Right cardiac atrium (tissue), 5 donors: ENCODE data around the gene ADGB. TPM values are rescaled to one million over a fixed set of nuclear protein-coding genes. Genes with fewer than 3 reads are reported as not detected.
A peak's percentile ranks its signal among the peaks of the same experiment; 100 is the strongest.

ENCODE experiments used
- ATAC-seq, 2 donors: fragments of 200-7000 bp; cut with Tn5 transposase; one replicate each; pipeline versions ENCODE4 v1.8.0 to v1.9.1; 2020; ENCODE audit warnings: moderate library complexity in 2 of 2, mild to moderate bottlenecking in 1 of 2
- DNase-seq, 3 donors: peaks; one replicate each; pipeline ENCODE4 v3.0.0-alpha.2; 2020
- H3K27ac ChIP-seq: one replicate; pipeline ENCODE4 v1.5.1; 2013; ENCODE audit warnings: mild to moderate bottlenecking, low read length, control low read depth, moderate library complexity
- H3K27me3 ChIP-seq: one replicate; pipeline ENCODE4 v1.6.1; 2013; ENCODE audit not compliant: control insufficient read depth, insufficient read depth
- H3K4me1 ChIP-seq: one replicate; pipeline ENCODE4 v1.6.1; 2013; ENCODE audit warnings: low read length; ENCODE audit not compliant: control insufficient read depth, insufficient read depth
- H3K4me3 ChIP-seq: one replicate; pipeline ENCODE4 v1.5.1; 2013; ENCODE audit warnings: low read length, control low read depth
- H3K9me3 ChIP-seq: one replicate; pipeline ENCODE4 v1.6.1; 2013; ENCODE audit warnings: low read length; ENCODE audit not compliant: control insufficient read depth
- WGBS: extraction: QIAGEN DNeasy Blood & Tissue Kit; methylation state at CpG from one replicate; pipeline ENCODE4 v1.1.7; 2013; 5-methylcytosine and 5-hydroxymethylcytosine counted together
- intact Hi-C, 4 donors: fragments of 100-400 bp; cut with DNase I; formaldehyde crosslinking; loops; one replicate each; pipeline versions ENCODE4 v1.11.0 to v1.14.0; 2022 to 2023
- polyA plus RNA-seq: library from polyadenylated mRNA; stranded (reverse); fragments of 200-250 nt; gene quantifications from one replicate; pipeline ENCODE4 v1.2.3, GENCODE V29; 2013
- total RNA-seq, 4 donors: library from RNA; stranded (reverse); fragmentation: NEBNext Ultra II Directional; extraction: Animal tissue kit (Norgen Biotek cat#: 25700); gene quantifications; one replicate each; pipeline ENCODE4 v1.2.1, GENCODE V29; 2021
- donor health status: healthy with polysubstance abuse.
- donor health status: DM: no; HTN: yes; CAD: no.
- donor health status: DM: no; HTN: no; CAD: no.
- donor health status: DM: no; HTN: yes; CAD: no; lungs with severe emphysema.
- donor health status: DM: yes; HTN: yes; CAD: no.

Gene ADGB
- total and polyA plus RNA-seq, 5 donors, result not detected

DNA sequence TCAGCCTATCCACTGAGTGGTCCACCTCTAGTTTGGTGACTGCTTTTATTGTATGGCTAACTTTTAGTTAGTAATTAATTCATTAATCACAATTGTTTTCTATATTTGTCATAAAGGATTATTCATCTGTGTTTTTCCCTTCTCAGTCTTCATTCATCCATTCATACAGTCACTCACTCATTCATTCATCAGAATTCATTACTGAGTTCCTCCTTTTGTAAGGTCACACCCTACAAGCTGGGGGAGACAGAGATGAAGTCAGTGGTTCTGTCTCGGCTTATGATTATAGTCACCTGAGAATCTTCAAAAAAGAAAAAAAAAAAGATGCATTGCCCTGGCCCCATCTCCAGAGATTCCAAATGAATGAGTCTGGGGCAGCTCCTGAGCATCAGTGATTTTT, 257.1 kb downstream of the ADGB start:
- Histone ChIP-seq H3K4me3 (no peak overlapping the region), H3K27ac (no peak overlapping the region), H3K9me3 (no peaks in the 10 kb centered on the region), H3K4me1 (no peaks in the 10 kb centered on the region), H3K27me3 (no peaks in the 10 kb centered on the region)
- intact Hi-C loops, result loop anchor here (5.0 to 10.0 kb wide), 3 partner anchors 349 to 431 kb away; partner anchors contain the start of gene STXBP5 (in 1 of the 4)
- DNase-seq, result no peak
- no peak for ATAC-seq
- 89% methylated on average over 1 of the region's 1 CpG for WGBS

DNA sequence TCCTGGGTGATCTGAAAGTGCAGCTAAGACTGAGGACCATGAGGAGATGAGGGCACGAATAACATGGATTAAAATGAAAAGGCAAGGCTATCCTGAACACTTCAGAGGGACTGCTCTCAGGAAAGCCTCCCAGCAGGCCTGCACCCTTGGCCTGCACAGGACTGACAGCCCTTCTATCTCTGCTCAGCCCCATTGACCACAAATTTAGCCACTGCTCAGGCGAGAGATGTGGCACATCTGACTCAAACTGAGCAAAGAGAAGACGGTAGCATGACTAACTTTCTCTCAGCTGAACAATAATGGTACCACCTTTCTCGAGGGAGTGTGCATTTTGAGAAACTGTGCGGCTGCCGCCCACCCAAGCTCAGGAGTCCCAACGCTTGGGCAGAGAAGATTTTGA, 257.5 kb downstream of the ADGB start:
- no peaks in the 10 kb centered on the region for H3K9me3 ChIP-seq
- no peak overlapping the region for H3K4me3 ChIP-seq
- no peak overlapping the region for H3K27ac ChIP-seq
- DNase-seq, result no peak
- 90% methylated on average over 7 of the region's 7 CpGs for WGBS
- H3K27me3 ChIP-seq, result no peaks in the 10 kb centered on the region
- intact Hi-C loops, result loop anchor here (5.0 to 10.0 kb wide), 3 partner anchors 349 to 431 kb away; partner anchors contain the start of gene STXBP5 (in 1 of the 4)
- H3K4me1 ChIP-seq, result no peaks in the 10 kb centered on the region
- no peak for ATAC-seq

DNA sequence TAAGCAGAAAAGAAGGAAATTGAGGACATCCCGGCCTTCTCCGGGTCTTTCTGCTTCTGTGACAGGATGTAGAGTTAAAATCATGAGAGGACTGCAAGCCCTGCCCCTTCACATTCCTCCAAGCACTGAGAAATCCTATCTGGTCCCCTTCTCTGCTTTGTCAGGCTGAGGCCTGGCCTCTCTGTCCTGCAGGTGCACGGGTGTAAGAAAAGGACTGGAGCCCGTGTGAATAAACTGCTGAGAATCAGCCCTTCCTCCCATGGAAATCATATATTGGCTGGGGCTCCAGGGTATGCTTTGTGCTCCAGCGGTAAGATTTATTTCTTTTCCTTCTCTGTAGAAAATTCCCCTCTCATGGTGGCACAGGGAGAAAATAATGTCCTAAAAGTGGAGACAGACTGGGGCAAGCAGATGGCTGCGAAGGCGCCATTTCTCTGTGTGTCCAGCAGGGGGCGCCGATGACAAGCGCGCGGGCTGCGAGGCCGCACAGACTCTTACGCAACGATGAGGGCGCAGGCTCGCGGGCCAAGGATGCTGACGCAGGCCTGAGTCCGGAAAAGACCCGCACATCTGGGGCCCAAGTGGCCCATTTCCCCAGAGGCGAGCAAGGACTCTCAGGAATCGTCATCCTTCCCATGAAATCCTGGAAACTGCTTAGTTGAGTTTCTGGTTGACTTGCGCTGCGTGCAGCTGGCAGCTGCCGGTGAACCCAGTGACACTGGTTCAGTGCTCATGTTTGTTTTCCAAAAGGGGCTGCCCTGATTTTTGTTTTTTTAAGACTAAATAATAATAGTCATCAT, 258.6 kb downstream of the ADGB start:
- DNase-seq (peak; percentile 89 to 95 (median 94)), ATAC-seq (peak; percentile 96 to 97)
- H3K27ac ChIP-seq, result peak overlapping the region; percentile 79
- no peaks in the 10 kb centered on the region for H3K27me3 ChIP-seq
- peak overlapping the region; percentile 48 for H3K4me3 ChIP-seq
- intact Hi-C loops, result loop anchor here (5.0 to 10.0 kb wide), 3 partner anchors 347 to 430 kb away; partner anchors contain the start of gene STXBP5 (in 1 of the 4)
- WGBS, result 19% methylated on average over 27 of the region's 27 CpGs
- H3K9me3 ChIP-seq, result no peaks in the 10 kb centered on the region
- H3K4me1 ChIP-seq, result no peaks in the 10 kb centered on the region

DNA sequence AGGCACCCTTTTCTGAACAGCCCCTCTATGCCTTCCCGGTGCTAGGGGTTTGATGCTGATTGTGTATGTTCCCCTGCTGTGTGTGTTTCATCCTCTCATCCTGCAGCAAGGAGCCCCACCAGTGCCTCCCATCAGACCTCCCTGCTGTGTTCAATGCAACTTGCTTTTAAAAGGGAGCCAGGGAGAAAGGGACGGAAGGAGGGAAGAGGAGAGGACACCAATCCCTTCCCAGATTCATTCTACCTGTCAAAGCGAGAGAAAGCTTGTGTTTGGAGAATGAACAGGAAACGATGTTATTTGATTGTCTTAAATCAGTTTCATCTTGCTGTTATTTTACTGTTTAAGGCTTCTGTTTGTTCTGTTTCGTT, 259.2 kb downstream of the ADGB start:
- DNase-seq (no peak), ATAC-seq (peak; percentile 38 to 64)
- Histone ChIP-seq H3K27ac (peak overlapping the region; percentile 79), H3K27me3 (no peaks in the 10 kb centered on the region), H3K9me3 (no peaks in the 10 kb centered on the region), H3K4me3 (peak overlapping the region; percentile 48), H3K4me1 (no peaks in the 10 kb centered on the region)
- intact Hi-C loops, result loop anchor here (5.0 to 10.0 kb wide), 3 partner anchors 347 to 429 kb away; partner anchors contain the start of gene STXBP5 (in 1 of the 4)
- 45% methylated on average over 5 of the region's 5 CpGs for WGBS

- no peak for DNase-seq
- intact Hi-C loops, result loop anchor here (5.0 to 10.0 kb wide), 3 partner anchors 346 to 428 kb away; partner anchors contain the start of gene STXBP5 (in 1 of the 4)
- no peak for ATAC-seq
These were observed 260.4 kb downstream of the ADGB start for GRCh38 chr6:146859206-146859605.

DNA sequence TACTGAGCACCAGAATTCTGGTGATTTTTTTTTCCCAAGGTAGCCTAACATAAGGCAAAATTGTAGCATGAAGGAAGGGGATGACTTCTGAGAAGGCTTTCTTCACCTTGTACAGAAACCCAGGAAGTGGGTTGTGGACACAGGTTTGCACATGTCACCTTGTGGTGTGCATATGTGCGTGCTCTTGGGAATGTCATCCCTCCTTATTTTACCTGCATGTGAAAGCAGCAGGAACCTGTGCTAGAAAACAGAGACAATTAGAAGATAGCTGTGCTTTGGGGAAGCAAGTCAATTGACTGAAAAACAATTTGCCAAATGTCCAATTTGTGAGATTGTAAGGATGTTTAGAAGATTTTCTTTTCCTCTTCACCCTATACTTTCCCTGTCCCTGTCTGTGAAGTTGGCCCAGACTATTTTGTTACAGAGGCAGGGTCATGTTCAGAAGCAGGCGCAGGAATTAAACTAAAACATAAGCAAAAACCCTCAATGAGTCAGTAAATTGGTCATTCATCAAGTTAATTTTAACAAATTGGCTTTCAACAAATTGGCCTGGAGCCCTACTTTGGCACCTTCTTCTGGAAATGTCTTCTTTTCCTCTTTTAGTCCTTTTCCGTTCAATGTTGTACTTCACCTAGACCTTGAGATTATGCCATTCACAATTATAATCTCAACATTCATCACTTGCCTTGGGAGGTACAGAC, 261.2 kb downstream of the ADGB start:
- Histone ChIP-seq H3K27ac (no peak overlapping the region), H3K4me1 (no peaks in the 10 kb centered on the region), H3K27me3 (no peaks in the 10 kb centered on the region), H3K9me3 (no peaks in the 10 kb centered on the region), H3K4me3 (no peak overlapping the region)
- no peak for ATAC-seq
- intact Hi-C loops, result loop anchor here (5.0 to 10.0 kb wide), 3 partner anchors 345 to 427 kb away; partner anchors contain the start of gene STXBP5 (in 1 of the 4)
- no peak for DNase-seq
- 85% methylated on average over 3 of the region's 3 CpGs for WGBS

More at GRCh38 chr6:146859206-146859605, 260.4 kb downstream of the ADGB start:
- Histone ChIP-seq H3K9me3 (no peaks in the 10 kb centered on the region), H3K4me3 (no peak overlapping the region), H3K27ac (no peak overlapping the region), H3K4me1 (no peaks in the 10 kb centered on the region), H3K27me3 (no peaks in the 10 kb centered on the region)
- WGBS, result 93% methylated on average over 4 of the region's 4 CpGs

- WGBS, result 46% methylated on average over 2 of the region's 2 CpGs
- H3K4me1 ChIP-seq, result no peaks in the 10 kb centered on the region
- DNase-seq (no peak), ATAC-seq (no peak)
- intact Hi-C loops, result no loop called here
- H3K27me3 ChIP-seq, result no peaks in the 10 kb centered on the region
- H3K9me3 ChIP-seq, result no peaks in the 10 kb centered on the region
- no peak overlapping the region for H3K27ac ChIP-seq
- H3K4me3 ChIP-seq, result no peak overlapping the region
These were observed 261.8 kb downstream of the ADGB start for GRCh38 chr6:146860583-146860982.

GRCh38 chr6:146861029-146861563, 262.3 kb downstream of the ADGB start:
- DNase-seq (no peak), ATAC-seq (no peak)
- no peak overlapping the region for H3K27ac ChIP-seq
- no peaks in the 10 kb centered on the region for H3K9me3 ChIP-seq
- 77% methylated on average over 3 of the region's 3 CpGs for WGBS
- intact Hi-C loops, result no loop called here
- no peaks in the 10 kb centered on the region for H3K27me3 ChIP-seq
- no peak overlapping the region for H3K4me3 ChIP-seq
- H3K4me1 ChIP-seq, result no peaks in the 10 kb centered on the region

- no peak overlapping the region for H3K27ac ChIP-seq
- no peak for DNase-seq
- WGBS, result 84% methylated on average over 3 of the region's 3 CpGs
- no peaks in the 10 kb centered on the region for H3K27me3 ChIP-seq
- H3K4me3 ChIP-seq, result no peak overlapping the region
- intact Hi-C loops, result no loop called here
- H3K9me3 ChIP-seq, result no peaks in the 10 kb centered on the region
- ATAC-seq, result no peak
- no peaks in the 10 kb centered on the region for H3K4me1 ChIP-seq
These were observed 262.9 kb downstream of the ADGB start for GRCh38 chr6:146861716-146862115.

- ATAC-seq (no peak), DNase-seq (no peak)
- no peak overlapping the region for H3K4me3 ChIP-seq
- no peaks in the 10 kb centered on the region for H3K9me3 ChIP-seq
- H3K4me1 ChIP-seq, result no peaks in the 10 kb centered on the region
- WGBS, result 81% methylated on average over 4 of the region's 4 CpGs
- intact Hi-C loops, result no loop called here
- H3K27me3 ChIP-seq, result no peaks in the 10 kb centered on the region
- H3K27ac ChIP-seq, result no peak overlapping the region
These were observed 263.7 kb downstream of the ADGB start for GRCh38 chr6:146862508-146862919.

DNA sequence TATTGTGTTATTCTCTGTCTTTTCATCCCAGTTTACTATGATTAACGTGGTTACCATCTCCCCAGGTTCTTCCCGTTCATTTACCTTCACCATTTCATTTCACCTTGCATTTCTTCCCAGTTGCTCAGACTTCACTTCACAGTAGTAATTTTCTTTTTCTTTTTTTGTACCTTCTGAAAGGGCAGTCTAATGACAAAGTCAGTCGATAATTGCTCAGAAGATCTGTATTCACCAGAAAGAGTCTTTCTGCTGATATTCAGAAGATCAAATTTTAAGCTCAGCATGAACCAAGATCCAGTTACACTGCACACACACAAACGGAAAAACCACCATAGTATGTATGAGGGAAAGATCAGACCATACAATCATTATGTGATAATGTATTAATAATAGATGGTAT, 265.5 kb downstream of the ADGB start:
- DNase-seq (no peak), ATAC-seq (no peak)
- intact Hi-C loops, result no loop called here
- Histone ChIP-seq H3K4me1 (no peaks in the 10 kb centered on the region), H3K9me3 (no peaks in the 10 kb centered on the region), H3K27ac (no peak overlapping the region), H3K4me3 (no peak overlapping the region), H3K27me3 (no peaks in the 10 kb centered on the region)
- 84% methylated on average over 4 of the region's 4 CpGs for WGBS
